Prostate gland (tissue), 2 donors: ENCODE measurements around the gene LIMS2. TPM values are rescaled to one million over a fixed set of nuclear protein-coding genes. Genes with fewer than 3 reads are reported as not detected.
A peak's percentile ranks its signal among the peaks of the same experiment; 100 is the strongest.

Source experiments
- DNase-seq: peaks from one replicate; pipeline ENCODE4 v3.0.0-alpha.2; 2019; ENCODE audit warnings: low spot score
- H3K27ac ChIP-seq, 2 donors: fragments of 200-600 bp; sonication (generic); 2 replicates each; pipeline ENCODE4 v1.5.1; 2017 to 2019
- H3K27me3 ChIP-seq: fragments of 200-600 bp; sonication (generic); replicated peaks from 2 replicates; pipeline ENCODE4 v1.5.1; 2019; ENCODE audit not compliant: insufficient read depth
- H3K36me3 ChIP-seq, 2 donors: fragments of 200-600 bp; sonication (generic); 1 replicate in 1 of 2; 2 replicates in 1 of 2; pipeline versions ENCODE4 v1.5.1 to v1.8.1; 2017 to 2019
- H3K4me1 ChIP-seq: fragments of 200-600 bp; sonication (generic); replicated peaks from 2 replicates; pipeline ENCODE4 v1.5.1; 2019
- H3K4me3 ChIP-seq, 2 donors: fragments of 200-600 bp; sonication (generic); 2 replicates each; pipeline ENCODE4 v1.5.1; 2017 to 2019
- H3K9me3 ChIP-seq: fragments of 200-600 bp; sonication (generic); 2 replicates; pipeline ENCODE4 v1.5.1; 2017
- CTCF ChIP-seq, 4 experiments: fragments of 200-600 bp in 2 of 4; fragments of 450-650 bp in 2 of 4; sonication (generic) in 2 of 4; IDR thresholded peaks; 1 replicate in 3 of 4; 2 replicates in 1 of 4; pipeline ENCODE4 v1.5.1; 2016 to 2019; ENCODE audit warnings: antibody characterized with exemption in 4 of 4, mild to moderate bottlenecking in 2 of 4, moderate library complexity in 2 of 4
- POLR2A ChIP-seq: fragments of 450-650 bp; IDR thresholded peaks from one replicate; pipeline ENCODE4 v1.6.1; 2016; ENCODE audit warnings: antibody characterized with exemption, mild to moderate bottlenecking
- POLR2AphosphoS5 ChIP-seq: sonication (generic); formaldehyde crosslinking; IDR thresholded peaks from one replicate; pipeline ENCODE4 v1.6.1; 2017; ENCODE audit warnings: antibody characterized with exemption
- WGBS: methylation state at CpG from one replicate; pipeline ENCODE4 v1.1.5; 2018; 5-methylcytosine and 5-hydroxymethylcytosine counted together
- intact Hi-C: fragments of 100-400 bp; cut with DNase I; formaldehyde crosslinking; loops from one replicate; pipeline ENCODE4 v1.14.2; 2022
- total RNA-seq, 2 donors: library from RNA; depleted of rRNA; stranded (reverse); fragments of >200 nt; gene quantifications; one replicate each; pipeline ENCODE4 v1.1.0, GENCODE V29; 2016

The LIMS2 gene
- total RNA-seq, 2 donors from 2014 or later, result 31.9 to 63.2 TPM

DNA sequence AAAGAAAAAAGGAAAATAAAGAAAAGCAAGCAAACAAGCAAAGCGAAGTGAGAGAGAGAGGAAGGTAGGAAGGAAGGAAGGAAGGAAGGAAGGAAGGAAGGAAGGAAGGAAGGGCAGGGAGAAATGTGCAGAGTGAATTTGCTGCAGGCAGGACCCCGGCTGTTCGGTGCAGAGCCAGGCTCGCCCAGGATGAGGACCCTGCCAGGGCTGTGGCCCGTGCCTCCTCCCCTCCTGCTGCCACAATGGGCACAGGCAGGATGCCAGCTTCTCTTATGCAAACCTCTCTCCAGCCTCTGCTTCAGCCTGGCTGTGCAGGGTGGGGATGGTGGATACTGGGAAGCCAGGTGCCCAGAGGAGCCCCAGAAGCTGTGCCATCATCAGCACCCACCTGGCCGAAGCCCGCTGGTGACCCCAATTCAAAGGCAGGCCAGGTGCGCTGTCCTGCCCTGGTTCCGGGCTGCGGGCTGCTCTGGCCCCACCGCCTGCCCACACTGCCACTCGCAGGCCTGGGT is 26.2 kb downstream of the LIMS2 start:
- WGBS, result 60% methylated on average over 12 of the region's 12 CpGs
- intact Hi-C loops, result no loop called here
- H3K27me3 ChIP-seq, result no peaks in the 10 kb centered on the region
- peak; percentile 22 for DNase-seq
- no peak overlapping the region for H3K27ac ChIP-seq
- H3K9me3 ChIP-seq, result no peaks in the 10 kb centered on the region
- TF ChIP-seq POLR2AphosphoS5 (no peak), POLR2A (no peak), CTCF (IDR thresholded peaks at IDR 0.05) (no peak)
- H3K4me1 ChIP-seq, result peaks cover 2% of the 10 kb centered on the region
- no peaks in the 10 kb centered on the region for H3K36me3 ChIP-seq
- H3K4me3 ChIP-seq, result no peak overlapping the region

DNA sequence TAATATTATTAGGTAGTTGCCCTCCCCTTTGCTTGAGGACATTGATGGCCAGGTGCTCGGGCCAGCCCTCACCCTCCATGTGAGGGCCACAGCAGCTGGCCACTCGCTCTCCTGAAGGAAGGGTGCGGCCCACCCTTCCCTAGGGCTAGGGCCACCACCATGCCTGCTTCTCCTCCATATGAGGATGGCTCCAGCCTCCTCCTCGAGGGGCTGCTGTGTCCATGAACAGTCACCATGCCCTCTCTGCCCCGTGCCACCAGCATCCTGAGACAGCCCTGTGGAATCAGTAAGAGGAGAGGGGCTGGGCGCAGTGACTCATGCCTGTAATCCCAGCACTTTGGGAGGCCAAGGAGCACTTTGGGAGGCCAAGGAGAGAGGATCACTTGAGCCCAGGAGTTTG is 27.0 kb downstream of the LIMS2 start:
- WGBS, result 84% methylated on average over 6 of the region's 6 CpGs
- no peaks in the 10 kb centered on the region for H3K9me3 ChIP-seq
- no peak for DNase-seq
- TF ChIP-seq POLR2A (no peak), CTCF (IDR thresholded peaks at IDR 0.05) (no peak), POLR2AphosphoS5 (no peak)
- peaks cover 2% of the 10 kb centered on the region for H3K4me1 ChIP-seq
- intact Hi-C loops, result no loop called here
- H3K4me3 ChIP-seq, result no peak overlapping the region
- no peaks in the 10 kb centered on the region for H3K36me3 ChIP-seq
- H3K27ac ChIP-seq, result no peak overlapping the region
- H3K27me3 ChIP-seq, result no peaks in the 10 kb centered on the region

DNA sequence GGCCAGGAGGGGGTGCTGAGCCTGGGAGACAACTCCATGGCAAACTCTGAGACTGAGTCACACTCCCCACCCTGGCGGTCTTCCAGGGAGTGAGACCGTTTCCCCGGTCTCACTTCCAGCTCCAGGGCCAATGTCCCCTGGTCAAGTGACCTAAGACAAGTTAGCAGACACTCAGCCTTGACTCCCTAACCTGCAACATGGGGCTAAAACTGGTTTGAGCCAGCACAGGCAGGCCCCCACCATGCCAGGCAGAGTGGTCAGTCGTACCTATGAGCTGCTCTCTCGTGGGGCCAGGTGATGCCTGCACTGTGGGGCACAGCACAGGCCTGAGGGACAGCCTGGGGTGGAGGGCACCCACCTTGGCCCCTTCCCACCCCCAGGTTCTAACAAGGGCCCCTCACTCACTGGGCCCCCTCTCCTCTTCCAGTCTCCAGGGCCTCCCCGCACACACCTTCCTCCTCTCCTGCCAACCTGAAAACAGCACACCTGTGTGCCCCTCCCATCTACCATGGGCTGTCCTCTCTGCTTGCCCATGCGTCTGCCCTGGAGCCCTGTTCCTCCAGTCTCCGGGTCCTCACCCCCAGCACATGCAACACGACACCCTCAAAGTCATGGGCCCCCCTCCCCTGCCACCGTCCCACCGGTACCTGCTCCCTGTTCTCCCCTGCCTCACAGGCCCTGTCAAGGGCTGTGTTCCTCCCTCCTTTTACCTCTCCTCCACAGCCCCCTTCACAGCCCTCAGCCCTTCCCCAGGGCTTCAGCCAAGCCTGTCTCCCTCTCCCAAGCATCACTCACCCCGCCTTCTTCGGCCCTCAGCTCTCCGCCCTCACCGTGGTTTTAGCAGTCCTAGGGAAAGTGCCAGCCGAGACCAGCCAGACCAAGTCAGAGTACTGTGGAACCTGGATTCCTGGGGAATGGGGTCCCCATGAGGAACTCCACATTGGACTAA is 27.8 kb downstream of the LIMS2 start:
- H3K27ac ChIP-seq, result no peak overlapping the region
- intact Hi-C loops, result no loop called here
- WGBS, result 62% methylated on average over 16 of the region's 16 CpGs
- no peaks in the 10 kb centered on the region for H3K36me3 ChIP-seq
- no peak for DNase-seq
- TF ChIP-seq CTCF (IDR thresholded peaks at IDR 0.05) (no peak), POLR2A (no peak), POLR2AphosphoS5 (no peak)
- H3K4me1 ChIP-seq, result peaks cover 2% of the 10 kb centered on the region
- no peak overlapping the region for H3K4me3 ChIP-seq
- no peaks in the 10 kb centered on the region for H3K27me3 ChIP-seq
- H3K9me3 ChIP-seq, result no peaks in the 10 kb centered on the region

GRCh38 chr2:127646487-127647241 is 28.7 kb downstream of the LIMS2 start:
- H3K4me3 ChIP-seq, result no peak overlapping the region
- no peaks in the 10 kb centered on the region for H3K27me3 ChIP-seq
- H3K36me3 ChIP-seq, result no peaks in the 10 kb centered on the region
- peaks cover 2% of the 10 kb centered on the region for H3K4me1 ChIP-seq
- intact Hi-C loops, result no loop called here
- no peak overlapping the region for H3K27ac ChIP-seq
- no peaks in the 10 kb centered on the region for H3K9me3 ChIP-seq
- 75% methylated on average over 24 of the region's 24 CpGs for WGBS
- TF ChIP-seq POLR2AphosphoS5 (no peak), POLR2A (no peak), CTCF (IDR thresholded peaks at IDR 0.05) (no peak)
- no peak for DNase-seq
